HG03571 (cell line): ENCODE results near the gene SERPINA9.
"Not testable (repeated sequence)": the region's sequence is repeated elsewhere in the genome, so short reads cannot be mapped to it uniquely, and the experiment has no call there.

Experiments used
- ATAC-seq: cut with Tn5 transposase; IDR thresholded peaks from one replicate; pipeline ENCODE4 v1.9.1; 2021; ENCODE audit not compliant: unreplicated experiment

Gene SERPINA9

GRCh38 chr14:94476023-94476422, at the start of gene SERPINA9:
Gene SERPINA9, minus strand, starts transcription at chr14:94476197. Its CDS starts 6,357 bp downstream, at chr14:94469840.
- ATAC-seq, result no peak

- ATAC-seq, result no peak
Observed at GRCh38 chr14:94524093-94524492, 48.1 kb upstream of the SERPINA9 start.

GRCh38 chr14:94523265-94523664, 47.3 kb upstream of the SERPINA9 start:
- no peak for ATAC-seq

GRCh38 chr14:94522115-94522724, 46.2 kb upstream of the SERPINA9 start:
- ATAC-seq, result no peak

GRCh38 chr14:94521375-94522114, 45.5 kb upstream of the SERPINA9 start:
- ATAC-seq, result no peak

- no peak for ATAC-seq
Observed at GRCh38 chr14:94517641-94518257, 41.8 kb upstream of the SERPINA9 start.

GRCh38 chr14:94517248-94517640, 41.2 kb upstream of the SERPINA9 start:
- ATAC-seq, result no peak

GRCh38 chr14:94515856-94516255, 39.9 kb upstream of the SERPINA9 start:
- ATAC-seq, result no peak

GRCh38 chr14:94515426-94515825, 39.4 kb upstream of the SERPINA9 start:
- ATAC-seq, result no peak

GRCh38 chr14:94514351-94514750, 38.4 kb upstream of the SERPINA9 start:
- ATAC-seq, result no peak

GRCh38 chr14:94510481-94510880, 34.5 kb upstream of the SERPINA9 start:
- not testable (repeated sequence) for ATAC-seq

- no peak for ATAC-seq
Observed at GRCh38 chr14:94509356-94509755, 33.4 kb upstream of the SERPINA9 start, which contains the start of gene SERPINA12. Gene SERPINA12, minus strand, starts transcription at chr14:94509469. Its CDS starts 11,072 bp downstream, at chr14:94498397.

GRCh38 chr14:94505641-94506040, 29.6 kb upstream of the SERPINA9 start:
- no peak for ATAC-seq

- no peak for ATAC-seq
Observed at GRCh38 chr14:94505206-94505605, 29.2 kb upstream of the SERPINA9 start.

GRCh38 chr14:94501588-94502516, 25.9 kb upstream of the SERPINA9 start:
- no peak for ATAC-seq

- no peak for ATAC-seq
Observed at GRCh38 chr14:94500264-94500663, 24.3 kb upstream of the SERPINA9 start.

- no peak for ATAC-seq
Observed at GRCh38 chr14:94499673-94500072, 23.7 kb upstream of the SERPINA9 start.

- no peak for ATAC-seq
Observed at GRCh38 chr14:94498215-94498614, 22.2 kb upstream of the SERPINA9 start.

GRCh38 chr14:94494085-94494484, 18.1 kb upstream of the SERPINA9 start:
- no peak for ATAC-seq

GRCh38 chr14:94491511-94491910, 15.5 kb upstream of the SERPINA9 start:
- ATAC-seq, result no peak

GRCh38 chr14:94489336-94489735, 13.3 kb upstream of the SERPINA9 start:
- no peak for ATAC-seq
